OCI-LY3 (cell line): ENCODE measurements around the gene ITPKC.

Source experiments
- H2AFZ ChIP-seq: fragments of 200-600, 300-600 bp; shearing (Covaris generic); 2 replicates; pipeline ENCODE4 v1.6.0; 2014; ENCODE audit warnings: antibody characterized with exemption, low read depth, low read length
- H3K27ac ChIP-seq: fragments of 200-600, 300-600 bp; sonication (generic); 2 replicates; pipeline ENCODE4 v1.5.1; 2014; ENCODE audit warnings: mild to moderate bottlenecking, low read length, moderate library complexity, mixed read lengths
- H3K27me3 ChIP-seq: fragments of 200-600, 300-600 bp; sonication (generic); 2 replicates; pipeline ENCODE4 v1.6.1; 2014; ENCODE audit warnings: low read depth, low read length, mixed read lengths
- H3K36me3 ChIP-seq: fragments of 200-600, 300-600 bp; sonication (generic); replicated peaks from 2 replicates; pipeline ENCODE3; 2014; ENCODE audit warnings: low read depth, low read length, mixed read lengths
- H3K4me1 ChIP-seq: fragments of 300-600, 200-600 bp; sonication (generic); 2 replicates; pipeline ENCODE4 v1.6.1; 2014; ENCODE audit warnings: low read length, mixed read lengths
- H3K4me2 ChIP-seq: fragments of 200-600, 300-600 bp; sonication (generic); 2 replicates; pipeline ENCODE4 v1.6.1; 2014; ENCODE audit warnings: low read length, mixed read lengths
- H3K4me3 ChIP-seq: fragments of 300-600, 200-600 bp; sonication (generic); 2 replicates; pipeline ENCODE4 v1.5.1; 2014; ENCODE audit warnings: antibody characterized with exemption, mild to moderate bottlenecking, low read length, moderate library complexity
- H3K79me2 ChIP-seq: fragments of 300-600, 200-600 bp; shearing (Covaris generic); 2 replicates; pipeline ENCODE4 v1.6.1; 2014; ENCODE audit warnings: mild to moderate bottlenecking, low read length, mixed read lengths
- H3K9ac ChIP-seq: fragments of 300-600, 200-600 bp; shearing (Covaris generic); 2 replicates; pipeline ENCODE4 v1.6.0; 2014; ENCODE audit warnings: mild to moderate bottlenecking, low read length, moderate library complexity
- H3K9me3 ChIP-seq: fragments of 200-600, 300-600 bp; shearing (Covaris generic); 2 replicates; pipeline ENCODE4 v1.6.1; 2014; ENCODE audit warnings: low read length, mixed read lengths; ENCODE audit not compliant: insufficient read depth
- H4K20me1 ChIP-seq: fragments of 200-600, 300-600 bp; sonication (generic); 2 replicates; pipeline ENCODE4 v1.6.1; 2016; ENCODE audit warnings: low read length, mixed read lengths; ENCODE audit not compliant: insufficient read depth
- CTCF ChIP-seq: fragments of 200-600, 300-600 bp; sonication (generic); IDR thresholded peaks from 2 replicates; pipeline ENCODE4 v1.5.1; 2014; ENCODE audit warnings: antibody characterized with exemption, low read length, low read depth
- EZH2phosphoT487 ChIP-seq: fragments of 200-600 bp; shearing (Covaris generic); IDR thresholded peaks from 2 replicates; pipeline ENCODE4 v1.6.1; 2018; ENCODE audit warnings: antibody characterized with exemption, mixed run types, low read depth

Gene ITPKC

GRCh38 chr19:40684280-40684679 is 32.6 kb upstream of the ITPKC start:
- H3K9ac ChIP-seq: no peak overlapping the region
- no peaks in the 10 kb centered on the region for H3K27me3 ChIP-seq
- H3K27ac ChIP-seq: no peak overlapping the region
- H3K79me2 ChIP-seq: no peaks in the 10 kb centered on the region
- no peaks in the 10 kb centered on the region for H4K20me1 ChIP-seq
- no peaks in the 10 kb centered on the region for H3K9me3 ChIP-seq
- H2AFZ ChIP-seq: no peak overlapping the region
- no peaks in the 10 kb centered on the region for H3K4me1 ChIP-seq
- H3K4me3 ChIP-seq: no peak overlapping the region
- peaks cover 8% of the 10 kb centered on the region for H3K36me3 ChIP-seq
- H3K4me2 ChIP-seq: no peak overlapping the region
- TF ChIP-seq CTCF: no peak
- no peak for TF ChIP-seq EZH2phosphoT487

GRCh38 chr19:40685016-40685526 is 31.8 kb upstream of the ITPKC start:
- Histone ChIP-seq H3K27me3 (no peaks in the 10 kb centered on the region), H4K20me1 (no peaks in the 10 kb centered on the region), H3K9ac (no peak overlapping the region), H3K36me3 (peaks cover 8% of the 10 kb centered on the region), H3K4me2 (no peak overlapping the region), H3K27ac (no peak overlapping the region), H3K4me3 (no peak overlapping the region), H3K79me2 (no peaks in the 10 kb centered on the region), H2AFZ (no peak overlapping the region), H3K9me3 (no peaks in the 10 kb centered on the region), H3K4me1 (peaks cover 4% of the 10 kb centered on the region; the same call in 1 of the 2 replicates)
- TF ChIP-seq CTCF (no peak), EZH2phosphoT487 (no peak)

- no peaks in the 10 kb centered on the region for H3K9me3 ChIP-seq
- no peak overlapping the region for H2AFZ ChIP-seq
- no peak overlapping the region for H3K27ac ChIP-seq
- peaks cover 5% of the 10 kb centered on the region; the same call in 1 of the 2 replicates for H3K4me1 ChIP-seq
- H3K4me2 ChIP-seq: no peak overlapping the region
- no peaks in the 10 kb centered on the region for H3K27me3 ChIP-seq
- no peak overlapping the region for H3K9ac ChIP-seq
- no peaks in the 10 kb centered on the region for H4K20me1 ChIP-seq
- no peak overlapping the region for H3K4me3 ChIP-seq
- TF ChIP-seq CTCF (no peak), EZH2phosphoT487 (no peak)
- no peaks in the 10 kb centered on the region for H3K79me2 ChIP-seq
- peaks cover 8% of the 10 kb centered on the region for H3K36me3 ChIP-seq
These were observed 31.3 kb upstream of the ITPKC start for GRCh38 chr19:40685563-40685962.

GRCh38 chr19:40686882-40687524 is 29.9 kb upstream of the ITPKC start:
- H3K27me3 ChIP-seq: no peaks in the 10 kb centered on the region
- no peak overlapping the region for H3K4me2 ChIP-seq
- TF ChIP-seq CTCF (no peak), EZH2phosphoT487 (no peak)
- no peaks in the 10 kb centered on the region for H3K79me2 ChIP-seq
- no peak overlapping the region for H3K27ac ChIP-seq
- no peak overlapping the region for H2AFZ ChIP-seq
- peaks cover 15% of the 10 kb centered on the region for H3K4me1 ChIP-seq
- H4K20me1 ChIP-seq: no peaks in the 10 kb centered on the region
- H3K9me3 ChIP-seq: no peaks in the 10 kb centered on the region
- peaks cover 8% of the 10 kb centered on the region for H3K36me3 ChIP-seq
- H3K9ac ChIP-seq: no peak overlapping the region
- H3K4me3 ChIP-seq: no peak overlapping the region
